Measurements from ENCODE around the gene FAT1. TPM values are rescaled to one million over a fixed set of nuclear protein-coding genes. Genes with fewer than 3 reads are reported as not detected.
A peak's percentile ranks its signal among the peaks of the same experiment; 100 is the strongest.

The FAT1 gene
- total and polyA plus RNA-seq, 9 of the 15 experiments (the other 6 are each of a cell fraction or from before 2014, with no cell fraction given) = 6.0 to 38.4 (median 21.4) TPM

DNA sequence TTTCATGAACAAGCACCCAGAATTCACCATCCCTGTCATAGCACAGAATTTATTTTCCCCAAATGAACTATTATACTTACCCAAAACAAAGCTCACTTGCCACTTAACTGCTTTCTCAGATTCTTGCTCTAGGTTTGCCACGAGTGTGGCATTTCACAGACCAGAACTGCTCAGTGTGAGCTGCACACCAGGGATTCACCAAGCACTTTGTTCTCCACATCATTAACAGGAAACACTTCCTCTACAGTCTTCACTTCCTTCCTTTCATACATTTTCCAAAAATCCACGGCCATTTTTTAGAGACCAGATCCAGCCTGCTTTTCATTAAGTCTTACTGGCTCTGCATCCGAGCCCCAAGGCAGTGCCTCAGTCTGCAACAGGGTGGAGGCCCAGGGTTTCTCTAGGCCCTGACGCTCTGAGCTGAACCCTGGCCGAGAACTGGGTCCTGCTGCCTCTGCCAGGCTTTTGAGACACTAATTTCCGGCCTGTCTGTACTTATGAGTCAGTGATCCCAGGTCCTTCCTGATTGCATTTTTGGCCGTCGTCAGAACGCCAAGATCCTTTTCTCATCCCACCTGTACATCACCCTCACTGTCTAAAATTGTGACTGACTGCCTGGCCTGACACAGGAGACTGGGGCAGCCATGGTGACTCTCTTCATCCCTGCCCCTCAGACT, 100.7 kb downstream of the FAT1 start (continued):
- TF ChIP-seq, protein P1, sequence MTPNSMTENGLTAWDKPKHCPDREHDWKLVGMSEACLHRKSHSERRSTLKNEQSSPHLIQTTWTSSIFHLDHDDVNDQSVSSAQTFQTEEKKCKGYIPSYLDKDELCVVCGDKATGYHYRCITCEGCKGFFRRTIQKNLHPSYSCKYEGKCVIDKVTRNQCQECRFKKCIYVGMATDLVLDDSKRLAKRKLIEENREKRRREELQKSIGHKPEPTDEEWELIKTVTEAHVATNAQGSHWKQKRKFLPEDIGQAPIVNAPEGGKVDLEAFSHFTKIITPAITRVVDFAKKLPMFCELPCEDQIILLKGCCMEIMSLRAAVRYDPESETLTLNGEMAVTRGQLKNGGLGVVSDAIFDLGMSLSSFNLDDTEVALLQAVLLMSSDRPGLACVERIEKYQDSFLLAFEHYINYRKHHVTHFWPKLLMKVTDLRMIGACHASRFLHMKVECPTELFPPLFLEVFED (CRISPR knock-in tag; conservative IDR thresholded peaks at IDR 0.05) = no peak
- TF ChIP-seq MCM5 (IDR thresholded peaks at IDR 0.05; ENCODE audit: low read depth) (no peak), SIN3B (IDR thresholded peaks at IDR 0.05; ENCODE audit: low read depth) (no peak)

DNA sequence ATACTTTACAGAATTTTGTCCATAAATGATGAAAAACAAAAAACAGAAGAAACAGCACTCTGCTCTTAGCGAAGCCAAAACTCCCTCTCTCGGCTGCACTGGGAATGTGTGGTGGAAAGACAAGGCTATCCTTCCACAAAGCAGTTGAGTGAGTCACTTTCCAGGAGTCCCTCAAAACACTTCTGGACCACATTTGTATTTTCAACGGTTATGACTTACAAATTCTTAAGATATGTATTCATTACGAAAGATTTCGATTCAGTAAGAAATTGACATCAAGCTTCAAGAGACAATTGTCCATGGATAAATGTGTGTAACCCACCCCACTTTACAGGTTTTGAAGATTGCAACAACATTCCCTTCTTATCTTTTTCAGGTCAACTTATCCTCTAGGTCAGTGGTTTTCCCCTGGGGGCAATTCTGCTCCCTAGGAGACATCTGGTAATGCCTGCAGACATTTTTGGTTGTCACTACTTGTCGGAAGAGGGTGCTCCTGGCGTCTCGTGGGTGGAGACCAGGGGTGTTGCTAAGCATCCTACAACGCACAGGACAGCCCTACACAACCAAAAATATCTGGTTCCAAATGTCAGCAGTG, 101.6 kb downstream of the FAT1 start:
- ATAC-seq (no peak), DNase-seq (ENCODE audit: extremely low read depth in 1 of 4, low spot score in 3 of 4) (no peak), FAIRE-seq (no peak)
- Histone ChIP-seq H3K9ac (ENCODE audit: insufficient read depth in 1 of 2, low read depth in 2 of 2, low read length in 2 of 2) (no peak overlapping the region), H3K4me1 (replicated peaks in 1 of 2; ENCODE audit: control insufficient read depth in 2 of 2, insufficient read depth in 2 of 2, low read length in 2 of 2) (no peaks in the 10 kb centered on the region), H3K9me1 (ENCODE audit: control insufficient read depth, insufficient read depth, low read length) (no peaks in the 10 kb centered on the region), H3K4me3 (no peak overlapping the region), H2AFZ (ENCODE audit: low read depth, low read length) (no peak overlapping the region), H3K9me3 (replicated peaks; ENCODE audit: control insufficient read depth, insufficient read depth, low read depth, low read length) (no peaks in the 10 kb centered on the region), H4K20me1 (replicated peaks; ENCODE audit: control insufficient read depth, insufficient read depth, low read length) (no peaks in the 10 kb centered on the region), H3K27me3 (ENCODE audit: control insufficient read depth in 2 of 2, insufficient read depth in 2 of 2, low read length in 2 of 2) (0 out of 5 replicates have a peak, but pooled peaks cover 0 to 3% of the 10 kb centered on the region in 2 experiments), H3K36me3 (ENCODE audit: control insufficient read depth, insufficient read depth, low read length) (peaks cover 8% of the 10 kb centered on the region), H3K27ac (ENCODE audit: extremely low read depth, low read depth, low read length) (no peak overlapping the region), H3K4me2 (ENCODE audit: insufficient read depth, low read length) (no peak overlapping the region), H3K79me2 (ENCODE audit: control insufficient read depth, insufficient read depth, low read length) (no peaks in the 10 kb centered on the region)
- ChIA-PET POLR2A (no interaction called here), CTCF (ENCODE audit: low intra/inter-chr PET ratio) (no interaction called here)
- in situ Hi-C loops (cut with MboI) (no loop called here), intact Hi-C loops (cut with micrococcal nuclease) (no loop called here)
- TF ChIP-seq, protein P2, sequence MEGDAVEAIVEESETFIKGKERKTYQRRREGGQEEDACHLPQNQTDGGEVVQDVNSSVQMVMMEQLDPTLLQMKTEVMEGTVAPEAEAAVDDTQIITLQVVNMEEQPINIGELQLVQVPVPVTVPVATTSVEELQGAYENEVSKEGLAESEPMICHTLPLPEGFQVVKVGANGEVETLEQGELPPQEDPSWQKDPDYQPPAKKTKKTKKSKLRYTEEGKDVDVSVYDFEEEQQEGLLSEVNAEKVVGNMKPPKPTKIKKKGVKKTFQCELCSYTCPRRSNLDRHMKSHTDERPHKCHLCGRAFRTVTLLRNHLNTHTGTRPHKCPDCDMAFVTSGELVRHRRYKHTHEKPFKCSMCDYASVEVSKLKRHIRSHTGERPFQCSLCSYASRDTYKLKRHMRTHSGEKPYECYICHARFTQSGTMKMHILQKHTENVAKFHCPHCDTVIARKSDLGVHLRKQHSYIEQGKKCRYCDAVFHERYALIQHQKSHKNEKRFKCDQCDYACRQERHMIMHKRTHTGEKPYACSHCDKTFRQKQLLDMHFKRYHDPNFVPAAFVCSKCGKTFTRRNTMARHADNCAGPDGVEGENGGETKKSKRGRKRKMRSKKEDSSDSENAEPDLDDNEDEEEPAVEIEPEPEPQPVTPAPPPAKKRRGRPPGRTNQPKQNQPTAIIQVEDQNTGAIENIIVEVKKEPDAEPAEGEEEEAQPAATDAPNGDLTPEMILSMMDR (IDR thresholded peaks at IDR 0.05 in 2 of 3, conservative IDR thresholded peaks at IDR 0.05 in 1 of 3; ENCODE audit: insufficient read depth in 2 of 3, low read depth in 1 of 3, low read length in 3 of 3) = 0 out of 6 replicates have a peak, but pooled peaks of 1 of the 3 experiments have one; percentile 10
- no peak for TF ChIP-seq ZKSCAN1 (IDR thresholded peaks at IDR 0.05; ENCODE audit: low read depth, low read length)
- BruUV-seq (replicated peaks) = no TSS peak
- WGBS (ENCODE audit: insufficient coverage, low coverage, missing lambda C conversion rate) = 50% methylated on average over 9 of the region's 9 CpGs
